ENCODE measurements around the gene DOCK3.
"Not testable (repeated sequence)": the region's sequence is repeated elsewhere in the genome, so short reads cannot be mapped to it uniquely, and the experiment has no call there.

The DOCK3 gene

DNA sequence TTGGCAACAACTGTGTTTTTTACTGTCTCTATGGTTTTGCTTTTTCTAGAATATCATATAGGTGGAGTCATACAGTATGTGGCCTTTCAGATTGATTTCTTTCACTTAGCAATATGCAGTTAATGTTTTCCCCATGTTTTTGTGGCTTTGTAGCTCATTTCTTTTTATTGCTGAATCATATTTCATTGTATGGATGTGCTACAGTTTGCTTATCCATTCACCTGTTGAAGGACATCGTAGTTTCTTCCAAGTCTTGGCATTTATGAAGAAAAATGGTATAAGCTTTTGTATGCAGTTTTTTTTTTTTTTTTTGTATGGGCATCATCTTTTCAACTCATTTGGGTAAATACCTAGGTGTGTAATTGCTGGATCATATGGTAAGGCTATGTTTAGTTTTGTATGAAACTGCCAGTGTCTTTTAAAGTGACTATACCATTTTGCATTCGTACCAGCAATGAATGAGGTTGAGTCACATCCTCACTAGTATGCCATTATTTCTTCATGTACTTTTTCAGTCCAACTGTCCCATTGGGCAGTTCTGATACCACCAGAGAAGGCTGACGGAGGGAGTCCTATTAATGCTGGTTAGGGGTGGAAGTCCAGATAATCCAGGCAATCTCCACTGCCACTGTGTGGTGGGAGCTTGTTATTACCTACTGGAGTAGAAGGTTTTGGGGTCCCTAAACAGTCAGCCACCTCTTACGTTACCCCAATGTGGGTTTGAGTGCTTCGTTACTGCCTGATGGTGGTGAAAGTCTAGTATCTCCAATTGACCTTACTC, 210.5 kb downstream of the DOCK3 start:
- DNase-seq (ENCODE audit: low read depth): no peak

DNA sequence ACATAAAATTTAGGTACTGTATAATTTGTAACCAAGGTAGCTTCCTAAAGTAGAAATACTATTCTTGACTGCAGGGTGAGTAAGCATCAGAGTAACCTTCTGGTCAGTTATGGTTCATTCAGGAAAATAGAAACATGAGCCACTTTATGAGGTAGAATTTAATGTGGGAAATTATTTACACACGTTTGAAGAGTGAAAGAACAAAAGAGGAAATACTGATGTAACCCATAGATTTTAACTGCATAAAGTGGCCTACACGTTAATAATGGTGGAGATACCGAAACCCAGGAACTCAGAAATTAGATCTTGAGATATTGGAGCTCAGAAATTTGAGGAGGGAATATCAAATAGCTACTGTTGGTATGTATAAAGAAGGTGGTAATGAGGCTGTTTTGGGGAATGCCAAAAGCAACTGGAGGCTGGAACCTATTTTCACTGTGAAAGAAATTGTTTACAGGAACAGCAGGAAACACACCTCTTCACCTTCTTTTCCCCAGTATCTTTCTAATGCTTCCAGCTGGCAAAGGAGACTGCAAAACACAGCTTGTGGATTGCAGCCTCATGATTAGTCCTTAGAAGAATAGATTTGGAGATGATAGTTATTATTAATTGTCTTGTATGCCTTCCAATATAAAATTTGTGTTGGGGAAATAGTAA, 216.1 kb downstream of the DOCK3 start:
- DNase-seq (ENCODE audit: low read depth): no peak

DNA sequence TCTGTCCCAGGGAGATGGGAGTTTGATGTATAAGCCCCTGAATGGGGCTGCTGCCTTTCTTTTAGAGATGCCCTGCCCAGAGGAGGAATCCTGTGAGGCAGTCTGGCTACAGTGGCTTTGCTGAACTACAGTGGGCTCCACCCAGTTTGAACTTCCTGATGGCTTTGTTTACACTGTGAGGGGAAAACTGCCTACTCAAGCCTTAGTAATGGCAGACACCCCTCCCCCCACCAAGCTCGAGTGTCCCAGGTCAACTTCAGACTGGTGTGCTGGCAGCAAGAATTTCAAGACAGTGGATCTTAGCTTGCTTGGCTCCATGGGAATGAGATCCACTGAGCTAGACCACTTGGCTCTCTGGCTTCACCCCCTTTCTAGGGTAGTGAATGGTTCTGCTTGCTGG, 226.4 kb downstream of the DOCK3 start:
- peak; percentile 11 for DNase-seq (ENCODE audit: low read depth)

DNA sequence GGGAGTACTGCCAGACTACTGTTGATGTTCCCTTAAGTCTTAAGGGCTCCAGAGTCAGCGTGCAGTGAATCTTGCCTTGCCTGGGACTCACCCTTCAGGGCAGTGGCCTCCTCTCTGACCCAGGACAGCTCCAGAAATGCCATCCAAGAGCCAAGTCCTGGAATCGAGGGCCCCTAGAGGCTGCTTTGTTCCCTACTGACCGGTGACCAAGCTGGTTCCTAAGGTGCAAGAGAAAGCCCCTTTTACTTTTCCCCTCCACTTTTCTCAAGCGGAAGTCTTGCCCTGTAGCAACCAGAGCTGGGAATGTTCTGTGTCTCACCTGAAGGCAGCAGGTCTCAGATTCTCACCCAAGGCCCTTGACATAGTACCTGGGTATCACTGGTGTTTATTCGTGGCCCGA, 238.0 kb downstream of the DOCK3 start:
- no peak for DNase-seq (ENCODE audit: low read depth)

DNA sequence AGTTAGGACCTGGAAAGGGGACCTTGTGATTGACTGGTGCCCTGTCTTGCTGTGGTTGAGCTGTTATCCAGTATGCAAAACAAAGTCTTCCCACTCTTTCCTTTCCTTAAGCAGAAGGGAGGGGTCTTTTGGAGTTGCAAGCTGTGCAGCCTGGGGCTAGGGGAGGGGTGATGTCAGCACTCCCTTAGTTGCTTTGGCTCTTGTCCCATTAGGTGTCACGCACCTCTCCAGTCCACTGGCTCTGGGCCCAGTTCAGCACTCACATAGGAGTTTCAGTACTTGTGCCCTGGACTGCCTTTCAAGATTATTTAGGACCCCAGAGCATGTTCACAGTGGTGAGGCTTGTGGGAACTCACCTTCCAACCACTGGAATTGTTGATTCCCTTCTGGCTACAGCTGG, 238.5 kb downstream of the DOCK3 start:
- no peak for DNase-seq (ENCODE audit: low read depth)

DNA sequence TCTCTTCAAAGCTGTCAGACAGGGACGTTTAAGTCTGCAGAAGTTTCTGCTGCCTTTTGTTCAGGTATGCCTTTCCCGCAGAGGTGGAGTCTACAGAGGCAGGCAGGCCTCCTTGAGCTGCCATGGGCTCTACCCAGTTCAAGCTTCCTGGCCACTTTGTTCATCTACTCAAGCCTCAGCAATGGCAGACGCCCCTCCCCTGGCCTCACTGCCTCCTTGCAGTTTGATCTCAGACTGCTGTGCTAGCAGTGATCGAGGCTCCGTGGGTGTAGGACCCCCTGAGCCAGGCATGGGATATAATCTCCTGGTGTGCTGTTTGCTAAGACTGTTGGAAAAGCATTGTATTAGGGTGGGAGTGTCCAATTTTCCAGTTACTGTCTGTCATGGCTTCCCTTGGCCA, 247.3 kb downstream of the DOCK3 start:
- not testable (repeated sequence) for DNase-seq (ENCODE audit: low read depth)

DNA sequence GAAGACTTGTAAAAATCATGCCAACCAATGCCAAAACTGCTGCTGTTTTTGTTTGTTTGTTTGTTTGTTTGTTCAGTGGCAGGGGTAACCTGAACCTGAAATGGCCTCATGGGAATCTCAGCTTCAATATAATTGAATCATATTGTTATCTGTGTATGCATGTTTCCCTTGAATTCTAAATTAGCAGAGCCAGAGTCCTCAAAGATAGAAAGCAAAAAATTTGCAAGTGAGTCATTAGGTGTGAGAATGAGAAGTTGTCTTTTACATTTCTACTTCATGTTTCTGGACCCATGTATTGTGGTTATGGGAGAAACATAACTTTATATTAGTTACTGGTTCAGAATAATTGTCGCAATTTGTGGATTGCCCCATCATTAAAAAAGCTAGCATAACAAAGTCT, 249.2 kb downstream of the DOCK3 start:
- no peak for DNase-seq (ENCODE audit: low read depth)

DNA sequence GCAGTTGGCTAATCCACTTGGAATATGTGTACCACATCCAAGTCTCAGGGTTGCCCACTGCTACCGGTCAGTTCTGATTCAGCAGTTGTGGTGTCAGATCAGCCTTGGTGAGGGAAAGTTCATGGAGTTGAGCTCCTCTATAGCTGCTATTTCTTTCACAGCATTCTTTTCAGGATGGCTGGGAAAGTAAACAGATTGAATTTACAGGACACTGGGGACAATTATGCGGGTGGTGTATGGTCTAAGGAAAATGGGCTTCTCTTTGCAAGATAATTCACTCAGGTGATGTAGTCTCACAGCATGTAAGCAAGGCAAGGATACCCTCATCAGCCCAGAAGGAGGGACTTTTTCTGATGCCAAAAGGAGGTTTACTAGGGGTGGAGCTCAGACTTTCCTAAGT, 249.9 kb downstream of the DOCK3 start:
- DNase-seq (ENCODE audit: low read depth): no peak

DNA sequence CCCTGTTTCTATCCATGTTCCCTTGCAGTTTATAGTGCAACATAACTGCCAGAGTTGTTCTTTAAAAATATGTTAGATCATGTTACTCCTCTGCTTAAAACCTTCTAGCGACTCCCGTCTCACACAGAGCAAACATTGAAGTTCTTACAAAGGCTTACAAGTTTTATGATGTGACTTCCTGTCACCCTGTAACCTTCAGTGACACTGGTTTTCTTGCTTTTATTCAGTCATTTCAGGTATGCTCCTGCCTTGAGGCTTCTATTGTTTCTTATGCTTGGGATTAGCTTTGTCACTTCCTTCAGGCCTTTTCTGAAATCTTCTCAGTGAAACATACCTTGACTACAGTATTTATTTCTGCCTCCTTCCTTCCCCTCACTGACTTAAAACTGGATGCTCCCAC, 252.1 kb downstream of the DOCK3 start:
- no peak for DNase-seq (ENCODE audit: low read depth)

DNA sequence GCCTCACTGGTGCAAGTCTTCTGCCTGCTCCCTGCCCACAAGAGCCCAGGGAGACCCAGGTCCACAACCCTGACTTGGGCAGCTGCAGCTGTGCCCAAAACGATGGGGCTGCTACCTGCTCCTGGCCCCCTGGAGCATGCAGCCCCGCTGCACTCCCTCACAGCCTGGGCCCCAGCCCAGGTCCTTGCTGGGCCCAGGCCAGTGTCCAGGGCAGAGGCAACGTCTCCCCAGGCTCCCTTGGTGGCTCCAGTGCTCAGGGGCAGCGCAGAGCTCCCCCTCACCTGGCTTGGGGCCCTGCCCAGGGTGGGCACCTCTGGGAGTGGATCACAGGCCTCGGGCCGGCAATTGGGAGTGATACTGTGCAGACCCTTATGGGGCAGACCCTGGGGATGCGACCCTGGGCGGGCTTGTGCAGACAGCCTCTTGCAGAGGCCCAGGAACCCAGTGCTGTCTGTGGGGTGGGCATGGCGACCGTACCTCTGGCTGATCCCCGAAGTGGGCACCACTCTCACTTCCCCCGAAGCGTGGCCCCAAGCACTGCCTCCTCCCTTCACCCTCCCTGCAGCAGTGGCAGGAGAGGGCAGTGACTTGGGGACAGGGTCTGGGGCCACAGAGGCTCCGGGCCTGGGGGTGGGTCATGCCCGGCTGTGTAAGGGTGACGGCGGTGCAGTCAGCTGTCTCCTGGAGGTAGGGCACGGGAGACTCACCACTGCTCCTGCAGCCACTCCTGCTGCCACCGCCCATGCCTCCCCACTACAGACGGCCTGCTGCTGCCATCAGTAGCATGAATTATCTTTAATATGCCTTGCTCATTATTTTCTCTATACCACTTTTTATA, 255.9 kb downstream of the DOCK3 start:
- no peak for DNase-seq (ENCODE audit: low read depth)

DNA sequence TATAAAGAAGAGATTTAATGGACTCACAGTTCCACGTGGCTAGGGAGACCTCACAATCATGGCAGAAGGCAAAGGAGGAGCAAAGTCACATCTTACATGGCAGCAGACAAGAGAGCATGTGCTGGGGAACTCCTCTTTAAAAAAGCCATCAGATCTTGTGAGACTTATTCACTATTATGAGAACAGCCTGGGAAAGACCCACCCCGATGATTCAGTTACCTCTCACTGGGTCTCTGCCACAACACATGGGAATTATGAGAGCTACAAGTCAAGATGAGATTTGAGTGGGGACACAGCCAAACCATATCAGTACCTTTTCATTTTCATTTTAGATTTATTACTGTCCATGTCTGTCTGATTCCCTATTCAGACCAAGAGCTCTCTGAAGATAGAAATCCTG, 258.2 kb downstream of the DOCK3 start:
- DNase-seq (ENCODE audit: low read depth): not testable (repeated sequence)

DNA sequence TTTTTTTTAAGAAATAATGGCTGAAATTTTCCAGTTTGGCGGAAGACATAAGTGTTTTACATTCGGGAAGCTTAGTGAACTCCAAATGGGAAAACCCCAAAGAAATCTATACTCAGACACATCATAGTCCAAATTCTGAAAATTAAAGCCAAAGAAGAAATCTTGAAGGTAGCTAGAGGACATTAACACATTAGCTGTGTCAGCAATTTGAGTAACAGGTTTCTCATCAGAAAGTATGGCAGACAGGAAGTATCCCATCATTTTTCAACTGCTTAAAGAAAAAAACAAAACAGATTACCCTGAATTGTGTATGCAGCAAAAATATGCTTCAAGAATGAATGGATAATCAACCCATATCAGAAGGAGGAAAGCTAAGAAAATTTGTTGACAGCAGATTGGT, 261.7 kb downstream of the DOCK3 start:
- DNase-seq (ENCODE audit: low read depth): no peak

DNA sequence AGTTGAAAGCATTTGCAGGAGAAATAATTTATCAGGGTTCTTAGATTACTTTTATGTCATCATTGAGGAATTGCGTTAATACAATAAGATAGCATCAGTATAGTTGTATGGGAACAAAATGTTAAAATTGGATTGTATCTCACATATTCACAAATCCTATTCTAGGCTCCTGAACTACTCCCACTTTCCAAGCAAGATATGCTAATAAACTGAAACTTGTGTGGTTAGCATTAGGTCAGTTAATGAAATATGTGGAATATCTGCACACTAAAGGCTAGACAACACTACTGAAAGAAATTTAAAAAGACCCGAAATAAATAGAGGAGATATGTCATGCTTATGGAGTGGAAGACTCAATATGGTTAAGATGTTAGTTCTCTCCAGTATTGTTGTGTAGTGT, 272.7 kb downstream of the DOCK3 start:
- no peak for DNase-seq (ENCODE audit: low read depth)

DNA sequence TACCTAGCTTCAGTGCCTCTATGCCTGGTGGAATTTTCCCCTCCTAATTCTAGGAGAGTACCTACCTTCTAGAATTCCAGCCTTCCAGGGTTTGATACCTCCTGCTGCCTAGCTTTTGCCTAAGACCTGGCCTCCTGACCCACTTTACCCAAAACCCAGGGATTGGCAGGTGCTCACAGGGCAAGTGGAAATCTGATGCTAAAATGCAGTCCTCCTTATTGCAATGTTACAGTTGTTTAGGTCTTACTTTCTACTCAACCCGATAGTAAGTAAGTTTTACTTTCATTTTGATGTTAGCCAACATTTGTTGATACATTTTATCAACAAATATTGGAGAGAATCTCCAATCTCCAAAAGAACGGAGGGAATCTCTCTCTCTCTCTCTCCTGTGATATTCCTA, 275.9 kb downstream of the DOCK3 start:
- DNase-seq (ENCODE audit: low read depth): no peak

DNA sequence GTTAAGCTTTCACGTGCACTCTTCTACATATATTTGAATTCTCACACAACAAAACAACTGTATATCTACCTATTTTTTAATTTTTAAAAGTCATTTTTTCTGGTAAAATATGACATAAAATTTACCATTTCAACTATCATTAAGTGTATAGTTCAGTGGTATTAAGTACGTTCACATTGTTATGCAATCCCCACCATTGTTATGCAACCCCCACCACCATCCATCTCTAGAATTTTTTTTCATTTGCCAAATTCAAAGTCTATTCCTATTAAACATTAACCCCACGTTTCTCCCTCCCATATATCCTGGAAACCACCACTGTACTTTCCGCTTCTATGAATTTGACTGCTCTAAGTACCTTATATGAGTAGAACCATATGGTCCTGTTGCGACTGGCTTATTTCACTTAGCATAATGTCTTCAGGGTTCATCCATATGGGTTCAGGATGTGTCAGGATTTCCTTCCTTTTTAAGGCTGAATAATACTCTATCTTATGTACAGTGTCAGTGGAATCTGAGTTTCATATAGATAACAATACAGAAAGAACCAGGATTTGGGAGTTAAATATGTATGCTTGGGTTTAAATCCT, 279.2 kb downstream of the DOCK3 start:
- no peak for DNase-seq (ENCODE audit: low read depth)

DNA sequence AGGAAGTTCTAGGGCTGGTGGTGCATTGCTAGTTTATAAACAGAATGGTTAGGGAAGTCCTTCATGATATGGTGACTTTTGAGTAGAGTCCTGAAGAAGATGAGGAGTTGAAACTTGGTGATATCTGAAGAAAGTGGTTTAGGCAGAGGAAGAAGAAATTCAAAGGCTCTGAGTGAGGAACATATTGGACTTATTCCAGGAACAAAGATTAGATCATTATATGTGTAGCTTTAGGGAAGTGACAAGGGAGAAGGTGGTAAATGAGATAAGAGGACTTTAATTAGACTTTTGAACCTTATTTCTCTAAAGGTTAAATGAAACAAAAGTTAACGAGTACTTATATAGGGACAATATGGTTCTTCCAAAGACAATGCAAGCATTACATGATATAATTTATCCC, 286.7 kb downstream of the DOCK3 start:
- peak; percentile 66 for DNase-seq (ENCODE audit: low read depth)

DNA sequence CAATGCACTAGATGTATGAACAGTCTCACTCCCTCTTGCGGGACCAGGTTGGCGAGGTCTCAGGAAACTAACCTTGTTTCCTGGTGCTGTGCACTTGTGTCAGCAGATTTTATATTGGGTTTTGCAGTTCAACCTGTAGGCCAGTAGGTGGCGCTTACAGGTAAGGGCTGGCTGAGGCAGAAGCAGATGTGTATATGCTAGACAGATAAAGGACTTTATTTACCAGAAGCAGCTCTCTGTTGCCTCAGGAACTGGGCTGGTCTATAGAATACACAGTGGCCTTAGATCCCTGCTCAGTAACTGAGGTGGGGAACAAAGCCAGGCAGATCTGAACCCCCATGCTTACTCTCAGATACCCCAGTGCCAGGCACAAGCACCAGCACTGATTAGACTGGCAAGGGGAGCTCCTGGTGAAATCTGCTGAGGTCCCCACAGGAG, 296.8 kb downstream of the DOCK3 start:
- DNase-seq (ENCODE audit: low read depth): peak; percentile 37

DNA sequence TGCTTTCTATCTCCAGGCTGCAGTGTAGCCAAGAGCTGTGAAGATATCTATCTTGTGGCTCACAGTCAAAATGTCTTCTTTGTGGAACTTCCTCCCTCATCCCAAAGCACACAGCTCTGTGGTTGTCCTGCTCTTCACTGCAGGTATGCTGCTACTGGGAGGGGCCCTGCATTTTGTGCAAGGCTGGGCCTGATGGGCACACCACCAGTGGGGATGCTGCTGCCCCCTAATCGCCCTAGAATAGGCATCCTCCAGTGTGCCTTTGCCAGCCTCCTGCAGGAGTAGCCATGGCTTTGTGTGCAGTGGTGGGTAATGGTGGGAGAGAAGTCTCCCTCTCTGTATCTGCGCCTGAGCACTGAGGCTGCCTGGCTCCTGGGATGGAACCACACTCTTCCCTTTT, 297.3 kb downstream of the DOCK3 start:
- no peak for DNase-seq (ENCODE audit: low read depth)

DNA sequence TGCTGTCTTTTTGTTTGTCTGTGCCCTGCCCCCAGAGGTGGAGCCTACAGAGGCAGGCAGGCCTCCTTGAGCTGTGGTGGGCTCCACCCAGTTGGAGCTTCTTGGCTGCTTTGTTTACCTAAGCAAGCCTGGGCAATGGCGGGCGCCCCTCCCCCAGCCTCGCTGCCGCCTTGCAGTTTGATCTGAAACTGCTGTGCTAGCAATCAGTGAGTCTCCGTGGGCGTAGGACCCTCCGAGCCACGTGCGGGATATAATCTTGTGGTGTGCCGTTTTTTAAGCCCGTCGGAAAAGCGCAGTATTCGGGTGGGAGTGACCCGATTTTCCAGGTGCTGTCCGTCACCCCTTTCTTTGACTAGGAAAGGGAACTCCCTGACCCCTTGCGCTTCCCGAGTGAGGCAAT, 303.9 kb downstream of the DOCK3 start:
- not testable (repeated sequence) for DNase-seq (ENCODE audit: low read depth)

DNA sequence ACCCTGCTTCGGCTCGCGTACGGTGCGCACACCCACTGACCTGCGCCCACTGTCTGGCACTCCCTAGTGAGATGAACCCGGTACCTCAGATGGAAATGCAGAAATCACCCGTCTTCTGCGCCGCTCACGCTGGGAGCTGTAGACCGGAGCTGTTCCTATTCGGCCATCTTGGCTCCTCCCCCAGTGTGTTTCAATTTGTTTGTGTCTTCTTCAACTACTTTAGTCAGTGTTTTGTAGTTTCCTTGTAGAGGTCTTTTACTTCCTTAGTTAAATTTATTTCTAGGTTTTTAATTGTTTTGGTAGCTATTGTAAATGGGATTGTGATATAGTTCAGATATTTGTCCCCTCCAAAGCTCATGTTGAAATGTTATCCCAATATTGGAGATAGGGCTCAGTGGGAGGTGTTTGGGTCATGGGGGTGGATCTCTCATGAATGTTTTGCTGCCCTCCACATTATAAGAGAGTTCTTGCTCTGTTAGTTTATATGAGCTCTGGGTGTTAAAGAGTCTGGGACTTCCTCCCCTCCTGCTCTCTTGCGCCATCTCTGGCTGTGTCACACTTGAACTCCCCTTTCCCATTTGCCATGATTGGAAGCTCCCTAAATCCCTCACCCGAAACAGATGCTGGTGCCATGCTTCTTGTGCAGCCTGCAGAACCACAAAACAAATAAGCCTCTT, 304.4 kb downstream of the DOCK3 start:
- DNase-seq (ENCODE audit: low read depth): no peak

DNA sequence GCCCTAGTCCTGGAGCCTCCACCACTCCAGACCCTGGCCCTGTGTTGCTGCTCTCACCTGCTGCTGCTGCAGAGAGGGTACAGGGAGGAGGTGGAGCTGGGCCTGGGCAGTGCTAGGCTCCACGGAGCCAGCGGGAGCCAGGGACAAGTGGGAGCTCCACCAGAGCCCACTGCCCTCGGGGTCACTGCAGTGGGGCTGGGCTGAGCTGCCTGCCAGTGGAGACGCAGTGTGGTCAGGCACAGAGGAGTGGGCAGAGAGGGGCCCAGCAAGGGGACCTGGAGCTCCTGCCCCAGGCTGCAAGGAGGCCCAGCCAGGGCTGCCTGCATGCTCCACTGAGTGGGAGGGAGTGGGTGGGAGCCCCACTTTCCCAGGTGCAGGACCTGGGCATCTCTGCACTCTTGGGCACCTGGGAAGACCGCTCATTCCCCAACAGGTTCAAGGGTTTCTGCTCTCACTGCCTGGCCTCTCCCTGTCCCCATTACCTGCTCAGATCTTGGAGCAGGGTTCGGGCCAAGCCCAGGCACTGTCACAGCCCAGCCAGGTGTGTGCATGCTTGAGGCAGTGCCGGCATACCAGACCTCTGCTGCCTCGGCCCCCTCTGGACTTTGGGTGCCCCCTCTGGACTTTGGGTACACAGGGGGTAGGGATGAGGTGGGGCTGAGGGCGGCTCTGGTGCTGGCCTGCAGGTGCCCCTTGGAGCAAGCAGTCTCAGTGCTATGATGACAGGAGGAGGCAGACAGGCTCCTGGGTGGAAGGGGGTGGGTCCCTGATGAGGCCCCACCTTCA, 308.0 kb downstream of the DOCK3 start:
- DNase-seq (ENCODE audit: low read depth): no peak

All from CMK (cell line).